Stimulated activated CD4-positive, alpha-beta T cell treated with anti-CD3 and anti-CD28 coated beads, Interleukin-4, amount 100 ng/mL, for 48 hours (primary cell): Measurements from ENCODE around the gene NECAB3.

Experiments used
- DNase-seq, 2 donors: peaks; one replicate each; pipeline ENCODE4 v3.0.0-alpha.2; 2020; ENCODE audit warnings: low read depth in 2 of 2

NECAB3 gene

DNA sequence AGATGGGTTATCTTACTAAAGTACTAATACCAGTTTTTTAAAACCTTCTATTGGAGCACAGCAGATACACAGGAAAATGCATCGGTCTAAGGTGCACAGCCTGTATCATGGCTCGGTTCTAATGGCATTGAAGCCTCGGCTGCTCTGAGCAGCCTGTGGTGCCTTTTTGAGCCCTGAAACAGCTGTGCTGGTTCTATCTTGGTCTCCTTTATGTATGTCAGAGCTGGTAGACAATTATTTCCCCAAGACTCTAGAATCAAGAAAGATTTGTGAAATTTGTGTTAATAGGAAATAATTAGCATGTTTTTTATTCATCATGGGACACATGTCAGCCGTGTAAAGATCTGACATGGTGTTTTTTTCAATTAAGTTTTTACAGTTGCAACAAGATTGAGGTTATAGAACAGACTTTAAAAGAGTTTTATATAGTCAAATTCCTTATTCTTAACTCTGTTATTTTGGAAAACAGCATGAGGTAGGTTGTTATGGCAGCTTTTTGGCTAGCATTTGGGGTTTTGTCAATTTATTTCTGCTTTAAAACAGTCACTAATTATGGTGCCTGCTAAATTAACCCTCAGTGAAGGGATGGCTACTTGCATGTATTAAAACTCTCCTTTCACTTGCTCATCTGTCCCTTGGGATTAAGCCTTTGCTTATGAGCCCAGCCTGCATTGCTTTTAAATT lies 52.4 kb downstream of the NECAB3 start:
- DNase-seq = no peak

DNA sequence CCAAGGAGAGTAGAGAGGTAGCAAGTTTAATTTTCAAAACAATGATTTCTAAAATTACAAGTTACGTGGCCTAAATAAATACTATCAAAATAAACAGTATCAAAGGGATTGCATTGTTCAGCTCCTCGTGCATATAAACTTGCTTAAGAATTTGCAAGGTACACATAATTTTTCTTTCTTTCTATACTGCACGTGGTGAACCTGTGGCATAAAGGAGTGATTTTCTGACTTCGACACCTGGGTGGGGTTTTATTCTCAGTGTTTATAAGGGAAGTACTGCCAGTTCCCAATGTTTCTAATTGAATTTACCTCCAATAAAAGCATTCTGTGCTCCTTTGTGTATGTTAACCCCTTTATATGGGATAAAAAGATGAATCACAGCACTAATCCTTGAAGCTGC lies 62.2 kb downstream of the NECAB3 start:
- DNase-seq = no peak

GRCh38 chr20:33611106-33611505 lies 63.1 kb downstream of the NECAB3 start:
- DNase-seq = no peak

DNA sequence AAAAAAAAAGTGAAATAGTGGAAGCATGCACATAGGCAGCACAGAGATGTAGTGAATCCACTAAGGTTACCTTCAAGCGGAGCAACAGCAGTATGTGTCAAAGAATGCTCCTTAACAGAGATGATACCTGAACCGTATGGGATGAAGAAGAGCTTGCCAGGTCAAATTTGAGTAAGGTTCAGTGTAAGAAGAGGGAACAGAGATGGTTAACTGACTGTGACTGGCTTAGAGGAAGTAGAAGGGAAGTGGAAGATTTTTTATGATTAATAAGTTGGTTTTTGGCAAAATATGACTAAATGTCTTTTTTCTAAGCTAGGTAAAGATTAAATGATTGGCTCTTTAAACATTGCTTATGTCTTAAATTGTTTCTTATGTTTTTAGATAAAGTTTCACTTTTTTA lies 64.7 kb downstream of the NECAB3 start:
- no peak for DNase-seq
